Stimulated activated CD4-positive, alpha-beta T cell treated with anti-CD3 and anti-CD28 coated beads, Interleukin-4, amount 100 ng/mL, for 48 hours (primary cell): ENCODE data around the gene HCK.

Experiments used
- DNase-seq, 2 donors: peaks; one replicate each; pipeline ENCODE4 v3.0.0-alpha.2; 2020; ENCODE audit warnings: low read depth in 2 of 2

The HCK gene

GRCh38 chr20:32057656-32058184, 5.7 kb downstream of the HCK start:
- DNase-seq: no peak

- no peak for DNase-seq
These were observed 7.1 kb downstream of the HCK start for GRCh38 chr20:32059189-32059588.

- DNase-seq: no peak
These were observed 10.7 kb downstream of the HCK start for GRCh38 chr20:32062776-32063170.

- DNase-seq: no peak
These were observed 11.7 kb downstream of the HCK start for GRCh38 chr20:32063695-32064094.

- no peak for DNase-seq
These were observed 12.6 kb downstream of the HCK start for GRCh38 chr20:32064667-32065066.

GRCh38 chr20:32067234-32067821, 15.3 kb downstream of the HCK start:
- no peak for DNase-seq

GRCh38 chr20:32068174-32068573, 16.1 kb downstream of the HCK start:
- DNase-seq: no peak

GRCh38 chr20:32069711-32070110, 17.7 kb downstream of the HCK start:
- no peak for DNase-seq

GRCh38 chr20:32070282-32070681, 18.2 kb downstream of the HCK start:
- no peak for DNase-seq

GRCh38 chr20:32070690-32071213, 18.7 kb downstream of the HCK start:
- no peak for DNase-seq

GRCh38 chr20:32071395-32072167, 19.5 kb downstream of the HCK start:
- DNase-seq: no peak

GRCh38 chr20:32072168-32072750, 20.2 kb downstream of the HCK start:
- DNase-seq: no peak

- no peak for DNase-seq
These were observed 23.5 kb downstream of the HCK start for GRCh38 chr20:32075534-32075933.

- no peak for DNase-seq
These were observed 25.1 kb downstream of the HCK start for GRCh38 chr20:32077190-32077589.

- DNase-seq: no peak
These were observed 26.3 kb downstream of the HCK start for GRCh38 chr20:32078322-32078721.

GRCh38 chr20:32078791-32079190, 26.7 kb downstream of the HCK start:
- DNase-seq: no peak

GRCh38 chr20:32079655-32080109, 27.6 kb downstream of the HCK start:
- DNase-seq: no peak

- DNase-seq: no peak
These were observed 28.7 kb downstream of the HCK start for GRCh38 chr20:32080783-32081182.

- no peak for DNase-seq
These were observed 31.4 kb downstream of the HCK start for GRCh38 chr20:32083469-32083868.

GRCh38 chr20:32087070-32087469, 35.0 kb downstream of the HCK start:
- no peak for DNase-seq

GRCh38 chr20:32088759-32089158, 36.7 kb downstream of the HCK start:
- no peak for DNase-seq

GRCh38 chr20:32089637-32090362, 37.8 kb downstream of the HCK start:
- DNase-seq: no peak
